ENCODE measurements around the gene CYP21A2. TPM values are rescaled to one million over a fixed set of nuclear protein-coding genes. Genes with fewer than 3 reads are reported as not detected.

CYP21A2 gene
- total and polyA plus RNA-seq, 10 of the 15 experiments (the other 5 are each of a cell fraction or from before 2014, with no cell fraction given), result 0.04 to 0.92 (median 0.23) TPM; not detected in 7

DNA sequence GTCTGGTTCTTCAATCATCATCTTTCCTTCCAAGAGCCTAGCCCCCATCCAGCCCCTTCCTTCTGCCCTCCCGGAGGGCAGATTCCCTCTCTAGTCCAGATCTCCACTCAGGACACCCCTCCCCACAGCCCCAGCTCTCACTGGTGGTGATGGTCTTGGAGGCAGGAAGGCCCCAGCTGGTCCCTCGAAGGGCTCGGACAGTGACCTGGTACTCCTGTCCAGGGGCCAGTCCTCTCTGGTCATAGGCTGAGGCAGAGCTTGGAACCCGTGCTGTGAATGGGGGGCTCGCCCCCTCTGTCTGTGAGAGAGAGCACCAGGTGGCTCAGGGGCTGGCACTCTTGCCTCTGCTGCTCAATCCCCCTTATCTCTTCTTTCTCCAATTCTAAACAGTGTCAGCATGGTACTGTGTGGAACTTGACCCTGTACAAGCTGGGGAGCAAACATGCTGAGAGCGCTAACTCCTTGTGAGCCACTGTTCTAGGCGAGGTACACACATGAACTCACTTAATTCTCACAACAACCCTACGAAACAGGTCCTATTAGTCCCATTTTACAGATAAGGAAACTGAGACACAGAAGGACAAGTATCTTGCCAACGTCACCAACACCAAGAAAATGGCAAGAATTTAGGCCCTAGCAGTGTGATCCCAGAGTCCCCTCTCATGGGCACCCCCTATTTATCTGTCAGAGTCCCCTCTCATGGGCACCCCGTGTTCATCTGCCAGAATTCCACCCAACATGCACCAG lies 51.0 kb downstream of the CYP21A2 start:
- H3K27me3 ChIP-seq (replicated peaks in 1 of 2; ENCODE audit: control insufficient read depth in 2 of 2, insufficient read depth in 2 of 2, low read length in 1 of 2), result peaks cover 0 to 2% of the 10 kb centered on the region in 2 experiments
- ATAC-seq (no peak), DNase-seq (ENCODE audit: low read depth, low spot score) (no peak), FAIRE-seq (no peak)
- ChIA-PET SMC1A (ENCODE audit: uncharacterized antibody, unreplicated experiment) (no interaction called here), RAD21 (ENCODE audit: unreplicated experiment) (no interaction called here), CTCF (no interaction called here), POLR2A (no interaction called here)
- peaks cover 16% of the 10 kb centered on the region for H3K4me1 ChIP-seq (ENCODE audit: control insufficient read depth, insufficient read depth, low read length)
- no peak overlapping the region for H3K4me2 ChIP-seq (ENCODE audit: control insufficient read depth, insufficient read depth)
- no peak overlapping the region for H3K9ac ChIP-seq (ENCODE audit: control insufficient read depth, insufficient read depth, low read length)
- no peaks in the 10 kb centered on the region for H3K36me3 ChIP-seq (ENCODE audit: control insufficient read depth in 2 of 2, insufficient read depth in 2 of 2, low read length in 1 of 2)
- H2AFZ ChIP-seq (ENCODE audit: control insufficient read depth, low read depth, low read length), result no peak overlapping the region
- H3K27ac ChIP-seq (ENCODE audit: control insufficient read depth, insufficient read depth), result no peak overlapping the region
- intact Hi-C loops (cut with micrococcal nuclease; ENCODE audit: unreplicated experiment), result no loop called here
- no peaks in the 10 kb centered on the region for H4K20me1 ChIP-seq (ENCODE audit: control insufficient read depth, insufficient read depth)
- in situ Hi-C loops (cut with MboI), result no loop called here
- H3K79me2 ChIP-seq (ENCODE audit: control insufficient read depth, insufficient read depth, low read length), result no peaks in the 10 kb centered on the region
- TF ChIP-seq WRNIP1 (IDR thresholded peaks at IDR 0.05; ENCODE audit: borderline replicate concordance, low read depth, low read length), result no peak
- TF ChIP-seq, protein P1, sequence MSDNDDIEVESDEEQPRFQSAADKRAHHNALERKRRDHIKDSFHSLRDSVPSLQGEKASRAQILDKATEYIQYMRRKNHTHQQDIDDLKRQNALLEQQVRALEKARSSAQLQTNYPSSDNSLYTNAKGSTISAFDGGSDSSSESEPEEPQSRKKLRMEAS (IDR thresholded peaks at IDR 0.05; ENCODE audit: low read depth, low read length), result no peak
- no peak for TF ChIP-seq BRCA1 (IDR thresholded peaks at IDR 0.05; ENCODE audit: low read depth, low read length)
- TF ChIP-seq ZBED1 (IDR thresholded peaks at IDR 0.05; ENCODE audit: borderline replicate concordance), result no peak
- TF ChIP-seq, protein P2, sequence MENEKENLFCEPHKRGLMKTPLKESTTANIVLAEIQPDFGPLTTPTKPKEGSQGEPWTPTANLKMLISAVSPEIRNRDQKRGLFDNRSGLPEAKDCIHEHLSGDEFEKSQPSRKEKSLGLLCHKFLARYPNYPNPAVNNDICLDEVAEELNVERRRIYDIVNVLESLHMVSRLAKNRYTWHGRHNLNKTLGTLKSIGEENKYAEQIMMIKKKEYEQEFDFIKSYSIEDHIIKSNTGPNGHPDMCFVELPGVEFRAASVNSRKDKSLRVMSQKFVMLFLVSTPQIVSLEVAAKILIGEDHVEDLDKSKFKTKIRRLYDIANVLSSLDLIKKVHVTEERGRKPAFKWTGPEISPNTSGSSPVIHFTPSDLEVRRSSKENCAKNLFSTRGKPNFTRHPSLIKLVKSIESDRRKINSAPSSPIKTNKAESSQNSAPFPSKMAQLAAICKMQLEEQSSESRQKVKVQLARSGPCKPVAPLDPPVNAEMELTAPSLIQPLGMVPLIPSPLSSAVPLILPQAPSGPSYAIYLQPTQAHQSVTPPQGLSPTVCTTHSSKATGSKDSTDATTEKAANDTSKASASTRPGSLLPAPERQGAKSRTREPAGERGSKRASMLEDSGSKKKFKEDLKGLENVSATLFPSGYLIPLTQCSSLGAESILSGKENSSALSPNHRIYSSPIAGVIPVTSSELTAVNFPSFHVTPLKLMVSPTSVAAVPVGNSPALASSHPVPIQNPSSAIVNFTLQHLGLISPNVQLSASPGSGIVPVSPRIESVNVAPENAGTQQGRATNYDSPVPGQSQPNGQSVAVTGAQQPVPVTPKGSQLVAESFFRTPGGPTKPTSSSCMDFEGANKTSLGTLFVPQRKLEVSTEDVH (IDR thresholded peaks at IDR 0.05; ENCODE audit: low read depth, partially characterized antibody), result no peak
- TF ChIP-seq CHD2 (IDR thresholded peaks at IDR 0.05; ENCODE audit: borderline replicate concordance, low read depth, low read length), result no peak
- no peak for TF ChIP-seq TARDBP (IDR thresholded peaks at IDR 0.05; ENCODE audit: borderline replicate concordance)
- no TSS peak for BruUV-seq (replicated peaks)
- H3K9me3 ChIP-seq (replicated peaks; ENCODE audit: control insufficient read depth, insufficient read depth, low read length), result no peaks in the 10 kb centered on the region
- 43% methylated on average over 10 of the region's 10 CpGs for WGBS (ENCODE audit: insufficient coverage, insufficient replicate concordance, low lambda C conversion rate, missing lambda C conversion rate)
- no peak overlapping the region for H3K4me3 ChIP-seq

Small RNA genes lying within 50 kb of the gene (small RNA-seq; reads per million reads assigned to genes)
- gene RNA5SP206, result 0.20 reads per million

Other genes starting within 250 kb of the CYP21A2 start
Only the 7 nearest of the 28 such genes appear.
- gene NELFE, start 79.4 kb upstream of the CYP21A2 start, total RNA-seq (2014; rRNA removed), result 49.0 and 51.9 TPM in 2 replicates
- 64.9 and 68.5 TPM in 2 replicates for gene NELFE, start 79.4 kb upstream of the CYP21A2 start, total RNA-seq (2014; rRNA removed; fragmentation: Illumina TruSeq; extraction: Trizol)
- gene NELFE, start 79.4 kb upstream of the CYP21A2 start, total RNA-seq (2021), result 47.6 and 51.1 TPM in 2 replicates
- gene NELFE, start 79.4 kb upstream of the CYP21A2 start, polyA plus RNA-seq (2011; rRNA removed), result 29.0 and 39.5 TPM in 2 replicates
- 42.8 and 68.2 TPM in 2 replicates for gene NELFE, start 79.4 kb upstream of the CYP21A2 start, polyA plus RNA-seq (2014; fragmentation: Illumina TruSeq; extraction: Trizol)
- gene NELFE, start 79.4 kb upstream of the CYP21A2 start, polyA plus RNA-seq (2014; fragmentation: Nextera tagmentation; extraction: Ambion mirVana), result 10 to 100 TPM in 1 of 2 experiments, 1 to 10 TPM in 1; 8.5 to 20.0 TPM
- gene NELFE, start 79.4 kb upstream of the CYP21A2 start, polyA plus RNA-seq (2014; rRNA removed), result 63.5 and 75.9 TPM in 2 replicates
- 100 to 1,000 TPM in 1 of 2 experiments, 10 to 100 TPM in 1; 95.1 to 105 TPM for gene NELFE, start 79.4 kb upstream of the CYP21A2 start, polyA plus RNA-seq (2016; fragmentation: Nextera tagmentation; extraction: Ambion mirVana)
- 29.1 and 34.6 TPM in 2 replicates for gene SKIC2, start 79.2 kb upstream of the CYP21A2 start, total RNA-seq (2014; rRNA removed)
- gene SKIC2, start 79.2 kb upstream of the CYP21A2 start, total RNA-seq (2014; rRNA removed; fragmentation: Illumina TruSeq; extraction: Trizol), result 20.5 and 20.8 TPM in 2 replicates
- gene SKIC2, start 79.2 kb upstream of the CYP21A2 start, total RNA-seq (2021), result 73.7 and 79.2 TPM in 2 replicates
- gene SKIC2, start 79.2 kb upstream of the CYP21A2 start, polyA plus RNA-seq (2011; rRNA removed), result 13.6 and 20.8 TPM in 2 replicates
- gene SKIC2, start 79.2 kb upstream of the CYP21A2 start, polyA plus RNA-seq (2014; fragmentation: Illumina TruSeq; extraction: Trizol), result 22.5 and 30.3 TPM in 2 replicates
- gene SKIC2, start 79.2 kb upstream of the CYP21A2 start, polyA plus RNA-seq (2014; fragmentation: Nextera tagmentation; extraction: Ambion mirVana), result 1 to 10 TPM; 3.3 to 9.3 TPM
- gene SKIC2, start 79.2 kb upstream of the CYP21A2 start, polyA plus RNA-seq (2014; rRNA removed), result 41.2 and 41.4 TPM in 2 replicates
- gene SKIC2, start 79.2 kb upstream of the CYP21A2 start, polyA plus RNA-seq (2016; fragmentation: Nextera tagmentation; extraction: Ambion mirVana), result 10 to 100 TPM; 55.5 to 63.7 TPM
- 17.4 and 17.6 TPM in 2 replicates for gene DXO, start 66.3 kb upstream of the CYP21A2 start, total RNA-seq (2014; rRNA removed)
- 11.7 and 12.3 TPM in 2 replicates for gene DXO, start 66.3 kb upstream of the CYP21A2 start, total RNA-seq (2014; rRNA removed; fragmentation: Illumina TruSeq; extraction: Trizol)
- gene DXO, start 66.3 kb upstream of the CYP21A2 start, total RNA-seq (2021), result 18.5 and 20.2 TPM in 2 replicates
- gene DXO, start 66.3 kb upstream of the CYP21A2 start, polyA plus RNA-seq (2011; rRNA removed), result 6.5 and 13.4 TPM in 2 replicates
- 14.7 and 14.9 TPM in 2 replicates for gene DXO, start 66.3 kb upstream of the CYP21A2 start, polyA plus RNA-seq (2014; fragmentation: Illumina TruSeq; extraction: Trizol)
- gene DXO, start 66.3 kb upstream of the CYP21A2 start, polyA plus RNA-seq (2014; fragmentation: Nextera tagmentation; extraction: Ambion mirVana), result 1 to 10 TPM; 4.5 to 6.4 TPM
- 21.4 and 23.5 TPM in 2 replicates for gene DXO, start 66.3 kb upstream of the CYP21A2 start, polyA plus RNA-seq (2014; rRNA removed)
- 10 to 100 TPM; 18.9 to 20.8 TPM for gene DXO, start 66.3 kb upstream of the CYP21A2 start, polyA plus RNA-seq (2016; fragmentation: Nextera tagmentation; extraction: Ambion mirVana)
- gene C4A, start 56.4 kb upstream of the CYP21A2 start, total RNA-seq (2014; rRNA removed), result 0.49 and 3.0 TPM in 2 replicates
- gene C4A, start 56.4 kb upstream of the CYP21A2 start, total RNA-seq (2014; rRNA removed; fragmentation: Illumina TruSeq; extraction: Trizol), result 0.83 and 0.85 TPM in 2 replicates
- gene C4A, start 56.4 kb upstream of the CYP21A2 start, total RNA-seq (2021), result 2.9 and 5.4 TPM in 2 replicates
- gene C4A, start 56.4 kb upstream of the CYP21A2 start, polyA plus RNA-seq (2011; rRNA removed), result 0.85 and 1.7 TPM in 2 replicates
- 0.32 and 0.85 TPM in 2 replicates for gene C4A, start 56.4 kb upstream of the CYP21A2 start, polyA plus RNA-seq (2014; fragmentation: Illumina TruSeq; extraction: Trizol)
- gene C4A, start 56.4 kb upstream of the CYP21A2 start, polyA plus RNA-seq (2014; fragmentation: Nextera tagmentation; extraction: Ambion mirVana), result under 1 TPM in 1 of 2 experiments, not detected in 1; 0.13 TPM
- gene C4A, start 56.4 kb upstream of the CYP21A2 start, polyA plus RNA-seq (2014; rRNA removed), result 3.1 and 3.3 TPM in 2 replicates
- under 1 TPM; 0.40 to 0.88 TPM for gene C4A, start 56.4 kb upstream of the CYP21A2 start, polyA plus RNA-seq (2016; fragmentation: Nextera tagmentation; extraction: Ambion mirVana)
- gene C4B, start 23.6 kb upstream of the CYP21A2 start, total RNA-seq (2014; rRNA removed), result 2.4 and 3.2 TPM in 2 replicates
- gene C4B, start 23.6 kb upstream of the CYP21A2 start, total RNA-seq (2014; rRNA removed; fragmentation: Illumina TruSeq; extraction: Trizol), result 1.1 TPM in 2 replicates
- 3.1 and 5.6 TPM in 2 replicates for gene C4B, start 23.6 kb upstream of the CYP21A2 start, total RNA-seq (2021)
- gene C4B, start 23.6 kb upstream of the CYP21A2 start, polyA plus RNA-seq (2011; rRNA removed), result 0.89 and 2.0 TPM in 2 replicates
- 0.43 and 1.7 TPM in 2 replicates for gene C4B, start 23.6 kb upstream of the CYP21A2 start, polyA plus RNA-seq (2014; fragmentation: Illumina TruSeq; extraction: Trizol)
- under 1 TPM in 1 of 2 experiments, not detected in 1; 0.13 TPM for gene C4B, start 23.6 kb upstream of the CYP21A2 start, polyA plus RNA-seq (2014; fragmentation: Nextera tagmentation; extraction: Ambion mirVana)
- 2.4 and 4.6 TPM in 2 replicates for gene C4B, start 23.6 kb upstream of the CYP21A2 start, polyA plus RNA-seq (2014; rRNA removed)
- gene C4B, start 23.6 kb upstream of the CYP21A2 start, polyA plus RNA-seq (2016; fragmentation: Nextera tagmentation; extraction: Ambion mirVana), result under 1 TPM; 0.62 to 0.86 TPM
- 0.28 and 1.8 TPM in 2 replicates for gene TNXB, start 70.9 kb downstream of the CYP21A2 start, total RNA-seq (2014; rRNA removed)
- 0.49 and 0.69 TPM in 2 replicates for gene TNXB, start 70.9 kb downstream of the CYP21A2 start, total RNA-seq (2014; rRNA removed; fragmentation: Illumina TruSeq; extraction: Trizol)
- gene TNXB, start 70.9 kb downstream of the CYP21A2 start, total RNA-seq (2021), result 1.6 and 2.5 TPM in 2 replicates
- gene TNXB, start 70.9 kb downstream of the CYP21A2 start, polyA plus RNA-seq (2011; rRNA removed), result 0.49 and 0.87 TPM in 2 replicates
- 0.02 and 1.4 TPM in 2 replicates for gene TNXB, start 70.9 kb downstream of the CYP21A2 start, polyA plus RNA-seq (2014; fragmentation: Illumina TruSeq; extraction: Trizol)
- not detected for gene TNXB, start 70.9 kb downstream of the CYP21A2 start, polyA plus RNA-seq (2014; fragmentation: Nextera tagmentation; extraction: Ambion mirVana)
- gene TNXB, start 70.9 kb downstream of the CYP21A2 start, polyA plus RNA-seq (2014; rRNA removed), result 1.7 and 3.6 TPM in 2 replicates
- gene TNXB, start 70.9 kb downstream of the CYP21A2 start, polyA plus RNA-seq (2016; fragmentation: Nextera tagmentation; extraction: Ambion mirVana), result under 1 TPM; 0.03 to 0.07 TPM
- 10.8 and 14.1 TPM in 2 replicates for gene ATF6B, start 89.8 kb downstream of the CYP21A2 start, total RNA-seq (2014; rRNA removed)
- gene ATF6B, start 89.8 kb downstream of the CYP21A2 start, total RNA-seq (2014; rRNA removed; fragmentation: Illumina TruSeq; extraction: Trizol), result 21.7 and 24.4 TPM in 2 replicates
- 80.1 and 83.9 TPM in 2 replicates for gene ATF6B, start 89.8 kb downstream of the CYP21A2 start, total RNA-seq (2021)
- gene ATF6B, start 89.8 kb downstream of the CYP21A2 start, polyA plus RNA-seq (2011; rRNA removed), result 19.4 and 57.2 TPM in 2 replicates
- 40.0 and 76.3 TPM in 2 replicates for gene ATF6B, start 89.8 kb downstream of the CYP21A2 start, polyA plus RNA-seq (2014; fragmentation: Illumina TruSeq; extraction: Trizol)
- gene ATF6B, start 89.8 kb downstream of the CYP21A2 start, polyA plus RNA-seq (2014; fragmentation: Nextera tagmentation; extraction: Ambion mirVana), result 10 to 100 TPM; 13.6 to 16.0 TPM
- gene ATF6B, start 89.8 kb downstream of the CYP21A2 start, polyA plus RNA-seq (2014; rRNA removed), result 75.1 and 83.0 TPM in 2 replicates
- gene ATF6B, start 89.8 kb downstream of the CYP21A2 start, polyA plus RNA-seq (2016; fragmentation: Nextera tagmentation; extraction: Ambion mirVana), result 10 to 100 TPM; 42.5 to 45.5 TPM